HK-2 (cell line): ENCODE results near the gene SMC3.
"Not testable (repeated sequence)": the region's sequence is repeated elsewhere in the genome, so short reads cannot be mapped to it uniquely, and the experiment has no call there.

Experiments
- DNase-seq: peaks from one replicate; pipeline ENCODE4 v3.0.0-alpha.2; 2018; ENCODE audit not compliant: unreplicated experiment

SMC3 gene

DNA sequence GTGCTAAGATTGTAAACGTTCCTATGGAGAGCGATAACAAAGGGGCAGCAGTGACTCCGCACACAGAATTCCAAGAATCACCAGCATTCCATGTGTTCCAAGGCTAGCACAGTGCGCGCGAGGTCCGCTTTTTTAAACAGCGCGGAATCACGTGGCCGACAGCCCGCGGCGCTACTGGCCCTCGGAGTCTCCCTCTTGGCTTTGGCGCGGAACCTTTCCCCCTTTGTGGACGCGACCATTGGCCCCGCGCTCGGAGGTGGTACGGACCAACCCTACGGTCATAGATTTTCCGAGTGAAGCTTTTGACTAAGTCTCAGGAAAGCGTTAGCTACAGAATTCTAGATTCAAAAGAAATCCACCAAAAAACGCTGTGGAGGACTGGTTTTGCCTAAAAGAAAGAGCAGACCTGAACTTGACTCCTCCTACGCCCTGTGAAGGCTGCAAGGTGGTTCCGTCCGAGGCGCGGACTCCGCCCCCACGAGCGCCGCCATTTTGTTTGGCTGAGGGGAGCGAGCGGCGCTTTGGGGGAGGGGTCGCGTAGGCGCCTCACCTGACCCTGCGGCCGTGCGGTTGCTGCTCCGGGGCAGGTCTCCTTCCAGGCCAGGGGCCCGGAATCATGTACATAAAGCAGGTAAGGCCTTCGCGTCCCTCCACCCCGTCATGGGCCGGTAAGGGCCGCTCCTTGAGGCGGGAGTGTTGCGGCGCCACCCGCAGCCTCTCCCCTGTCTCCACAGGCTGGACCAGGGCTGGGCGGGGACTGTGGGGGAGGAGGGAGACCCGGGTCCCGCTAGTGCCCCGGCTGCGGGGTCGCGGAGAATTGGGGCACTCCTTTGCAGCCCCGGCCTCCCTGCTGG is at the start of gene SMC3:
Gene SMC3, plus strand, starts transcription at position 495 of the 854 bp plus-strand sequence. Its CDS starts 122 bp downstream, at position 617.
- DNase-seq, result peak; percentile 98

DNA sequence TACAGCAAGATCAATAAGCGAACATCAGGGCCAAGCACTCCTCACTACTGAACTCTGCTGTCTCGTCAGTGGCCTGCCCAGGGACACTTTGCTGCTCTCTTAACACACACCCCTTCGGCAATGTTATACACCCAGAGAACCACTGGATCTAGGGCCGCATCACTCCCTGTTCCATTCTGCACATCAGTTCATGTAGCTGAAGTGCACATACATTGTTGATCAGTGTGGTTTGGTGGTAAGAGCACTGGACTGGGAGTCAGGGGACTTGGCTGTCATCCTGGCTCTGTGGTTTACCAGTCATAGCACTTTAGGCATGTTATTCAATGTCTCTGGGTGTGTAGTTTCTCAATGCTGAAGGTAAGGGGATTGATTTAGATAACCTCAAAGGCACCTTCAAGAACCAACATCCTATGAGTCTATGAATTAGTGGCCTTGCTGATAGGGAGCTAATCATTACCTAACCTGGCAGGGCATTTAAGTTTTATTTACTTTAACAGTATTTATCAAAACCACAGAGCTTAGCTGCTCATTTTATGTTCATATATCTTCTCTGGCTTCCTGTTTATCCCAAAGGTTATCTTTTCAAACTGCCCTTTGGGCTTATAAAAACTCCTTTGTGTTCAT is 45.0 kb upstream of the SMC3 start:
- DNase-seq, result no peak

DNA sequence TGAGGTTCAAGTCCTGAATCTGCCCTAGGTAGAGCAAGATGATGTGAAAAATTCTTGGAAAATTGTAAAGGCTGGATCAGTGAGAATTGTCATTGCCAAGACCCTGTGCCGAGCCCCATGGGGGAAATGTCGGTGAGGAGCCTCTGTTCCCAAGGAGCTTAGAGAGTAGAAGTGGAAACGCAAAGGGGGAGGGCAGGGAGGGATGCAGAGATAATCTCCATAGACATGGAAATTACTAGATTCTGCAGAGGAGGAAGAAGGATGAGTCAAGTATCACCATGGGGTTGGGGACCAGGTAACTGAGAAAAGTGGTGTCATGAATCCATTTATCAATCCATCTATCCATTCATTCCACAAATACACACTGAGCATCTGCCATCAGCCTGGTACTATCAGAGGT is 43.8 kb upstream of the SMC3 start:
- DNase-seq, result no peak

DNA sequence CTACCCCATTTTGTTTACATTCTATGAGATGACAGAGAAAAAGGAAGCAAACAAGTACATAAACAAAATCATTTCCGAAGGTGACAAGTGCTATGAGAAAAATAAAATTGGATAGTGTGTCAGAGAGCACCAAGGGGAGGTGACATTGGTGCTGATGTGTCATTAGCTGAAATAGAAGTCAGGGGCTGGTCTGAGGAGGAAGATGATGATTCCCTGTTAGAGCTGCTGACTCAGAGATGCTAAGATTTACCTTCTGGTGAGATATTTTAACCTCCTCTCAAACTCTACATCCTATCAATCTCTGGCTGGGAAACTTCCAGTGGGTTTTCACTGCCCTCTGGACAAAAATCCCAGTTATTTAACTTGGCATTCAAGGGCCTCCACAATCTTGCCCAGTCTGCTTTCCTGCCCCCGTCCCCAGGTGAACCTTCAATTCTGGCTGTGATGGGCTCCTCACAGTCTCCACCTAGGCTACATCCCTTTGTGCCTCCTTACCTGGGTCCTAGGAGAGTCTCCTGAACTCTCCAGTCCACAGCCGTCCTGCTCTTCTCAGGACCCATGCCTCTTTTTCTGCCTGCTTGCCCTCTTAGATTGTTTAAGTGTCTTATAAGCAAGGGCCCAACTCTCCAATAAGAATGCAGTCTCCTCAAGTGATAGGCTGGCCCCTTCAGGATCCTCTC is 43.2 kb upstream of the SMC3 start:
- DNase-seq, result no peak

DNA sequence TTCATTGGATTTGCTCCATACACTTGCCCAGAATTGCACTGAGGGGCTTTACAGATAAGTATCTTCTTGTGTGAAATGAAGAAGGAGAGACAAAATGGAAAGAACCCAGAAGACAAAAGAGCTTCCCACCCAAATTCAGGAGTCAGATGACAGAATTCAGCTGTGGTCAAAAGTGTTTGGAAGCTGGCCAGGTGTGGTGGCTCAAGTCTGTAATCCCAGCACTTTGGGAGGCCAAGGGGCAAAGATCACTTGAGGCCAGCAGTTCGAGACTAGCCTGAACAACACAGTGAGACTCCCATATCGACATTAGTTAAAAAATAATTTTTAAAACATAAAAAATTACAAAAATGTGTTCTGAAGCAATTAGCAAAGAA is 42.6 kb upstream of the SMC3 start:
- no peak for DNase-seq

DNA sequence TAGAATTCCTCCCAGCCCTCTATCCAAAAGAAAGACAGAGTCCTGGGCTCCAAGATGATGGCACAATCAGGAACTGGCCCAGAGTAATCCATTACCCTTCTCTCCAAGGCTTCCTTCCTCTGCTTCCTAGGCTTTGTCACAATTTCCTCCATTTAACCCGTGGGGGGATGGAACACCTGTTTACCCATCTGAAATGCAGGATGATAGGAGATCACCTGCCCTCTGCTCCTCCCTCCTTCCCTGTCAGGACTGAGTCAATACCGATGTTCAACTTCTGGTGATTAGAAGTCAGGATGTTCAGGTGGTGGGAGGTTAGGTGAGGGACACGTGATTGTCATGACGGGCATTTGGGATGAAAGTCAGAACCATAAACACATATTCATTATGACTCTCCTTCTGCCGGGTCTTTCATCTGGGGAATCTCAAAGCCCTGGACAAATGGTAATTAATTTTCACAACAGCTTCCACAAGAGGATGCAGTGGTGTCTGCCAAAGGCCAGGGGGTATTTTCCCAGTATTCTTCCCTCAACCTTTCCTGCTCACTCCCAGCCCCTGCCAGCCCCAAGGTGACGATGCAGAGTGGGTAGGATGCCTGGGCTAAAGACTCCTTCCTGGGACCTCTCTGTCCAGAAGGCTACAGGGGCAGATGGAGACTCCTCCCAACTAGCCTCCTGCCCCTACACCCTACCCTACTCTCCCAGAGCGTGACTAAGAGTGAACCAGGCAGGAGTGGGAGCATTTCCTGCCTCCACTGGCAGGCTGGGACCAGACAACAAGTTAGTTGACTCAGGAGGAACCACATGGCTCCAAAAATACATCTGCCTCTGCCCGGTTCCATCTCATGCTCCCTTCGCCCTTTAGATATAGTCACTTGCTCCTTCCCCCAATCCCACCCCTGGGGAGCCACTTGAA is 41.9 kb upstream of the SMC3 start:
- DNase-seq, result no peak

DNA sequence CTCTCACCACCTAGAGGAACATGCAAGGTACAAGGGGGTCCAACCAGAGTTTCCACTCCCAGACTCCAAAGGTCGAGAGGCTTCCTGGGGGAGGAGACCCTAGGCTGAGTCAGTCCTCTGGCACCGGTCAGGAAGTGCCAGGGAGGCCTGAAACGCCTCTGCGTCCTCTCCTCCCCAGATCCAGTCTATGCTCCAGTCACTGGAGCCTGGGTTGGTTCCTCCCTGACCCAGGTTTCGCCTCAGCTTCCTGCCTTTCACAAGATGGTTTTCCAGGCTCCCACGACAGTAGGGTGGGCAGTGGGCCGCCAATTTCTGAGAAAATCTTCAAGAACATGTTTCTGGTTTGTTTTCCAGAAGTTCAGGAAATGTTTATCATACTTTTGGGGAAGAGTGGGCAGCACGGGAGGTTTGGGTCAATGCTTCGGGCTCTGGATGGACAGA is 39.7 kb upstream of the SMC3 start:
- DNase-seq, result no peak

DNA sequence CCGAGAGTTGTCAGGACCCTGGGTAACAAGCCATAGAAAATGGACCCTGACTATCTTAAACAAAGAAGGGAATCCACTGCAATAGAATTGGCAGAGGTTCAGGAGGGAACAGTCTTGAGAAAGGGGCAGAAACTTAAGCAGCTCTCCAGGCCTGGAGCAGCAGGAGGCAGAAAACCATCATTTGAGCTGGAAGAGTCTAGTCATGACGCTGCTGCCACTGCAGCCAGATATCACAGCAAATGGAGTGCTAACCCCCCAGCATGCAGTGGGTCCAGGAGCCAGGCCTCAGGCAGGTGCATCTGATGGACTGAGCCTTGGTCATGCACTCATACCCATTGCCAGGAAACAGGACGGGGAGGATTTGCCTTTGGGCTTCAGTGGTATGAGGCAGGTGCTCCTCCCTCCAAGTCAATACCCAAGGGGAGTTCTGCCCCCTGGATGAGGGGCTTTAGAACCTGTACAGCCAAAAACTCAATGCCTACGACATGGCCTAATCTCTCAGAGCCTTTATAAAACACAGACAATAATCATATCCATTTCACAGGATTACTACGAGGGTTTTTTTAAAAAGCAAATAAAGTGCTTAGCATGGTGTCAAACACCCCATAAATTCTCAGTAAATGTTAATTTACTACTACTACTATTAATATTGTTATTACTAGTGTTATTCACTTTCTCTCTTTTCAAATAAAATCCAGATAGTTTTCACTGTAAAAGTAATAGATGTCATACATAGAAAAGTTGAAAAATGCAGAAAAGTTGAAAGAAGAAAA is 39.1 kb upstream of the SMC3 start:
- DNase-seq, result no peak

DNA sequence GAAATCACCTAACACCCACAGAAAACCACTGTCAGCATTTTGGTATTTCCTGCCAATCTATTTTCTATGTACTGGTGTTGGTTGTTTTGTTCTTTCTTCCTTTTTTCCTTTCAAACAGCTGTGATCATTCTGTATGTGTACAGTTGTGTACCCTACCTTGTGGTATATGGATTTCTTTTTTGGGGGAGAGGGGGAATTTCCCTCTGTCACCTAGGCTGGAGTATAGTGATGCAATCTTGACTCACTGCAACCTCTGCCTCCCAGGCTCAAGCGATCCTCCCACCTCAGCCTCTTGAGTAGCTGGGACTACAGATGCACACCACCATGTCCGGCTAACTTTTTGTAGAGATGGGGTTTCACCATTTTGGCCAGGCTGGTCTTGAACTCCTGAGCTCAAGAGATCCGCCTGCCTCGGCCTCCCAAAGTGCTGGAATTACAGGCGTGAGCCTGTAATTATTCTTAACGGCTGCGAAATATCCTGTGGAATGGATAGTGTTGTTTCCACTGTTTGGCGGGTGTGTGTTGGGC is 38.4 kb upstream of the SMC3 start:
- DNase-seq, result not testable (repeated sequence)

DNA sequence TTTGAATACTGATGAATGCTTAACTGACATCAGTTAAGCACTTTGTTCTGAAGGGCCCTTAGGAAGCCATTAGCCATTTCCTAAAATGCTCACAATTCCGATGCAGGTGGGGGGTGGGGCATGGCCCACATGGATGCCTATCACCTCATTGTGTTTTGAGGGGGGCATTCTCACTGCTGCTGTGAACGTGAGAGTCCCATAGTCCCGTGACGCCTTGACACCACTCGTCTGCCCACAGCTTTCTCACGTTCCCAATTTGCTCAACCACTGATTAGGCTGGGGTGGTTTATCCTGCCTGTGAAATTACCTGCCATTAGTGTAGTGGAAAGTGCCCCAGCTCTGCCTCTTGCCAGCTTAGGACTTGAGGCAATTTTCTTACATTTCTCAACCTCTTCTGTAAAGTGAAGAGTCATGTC is 37.9 kb upstream of the SMC3 start:
- DNase-seq, result no peak

DNA sequence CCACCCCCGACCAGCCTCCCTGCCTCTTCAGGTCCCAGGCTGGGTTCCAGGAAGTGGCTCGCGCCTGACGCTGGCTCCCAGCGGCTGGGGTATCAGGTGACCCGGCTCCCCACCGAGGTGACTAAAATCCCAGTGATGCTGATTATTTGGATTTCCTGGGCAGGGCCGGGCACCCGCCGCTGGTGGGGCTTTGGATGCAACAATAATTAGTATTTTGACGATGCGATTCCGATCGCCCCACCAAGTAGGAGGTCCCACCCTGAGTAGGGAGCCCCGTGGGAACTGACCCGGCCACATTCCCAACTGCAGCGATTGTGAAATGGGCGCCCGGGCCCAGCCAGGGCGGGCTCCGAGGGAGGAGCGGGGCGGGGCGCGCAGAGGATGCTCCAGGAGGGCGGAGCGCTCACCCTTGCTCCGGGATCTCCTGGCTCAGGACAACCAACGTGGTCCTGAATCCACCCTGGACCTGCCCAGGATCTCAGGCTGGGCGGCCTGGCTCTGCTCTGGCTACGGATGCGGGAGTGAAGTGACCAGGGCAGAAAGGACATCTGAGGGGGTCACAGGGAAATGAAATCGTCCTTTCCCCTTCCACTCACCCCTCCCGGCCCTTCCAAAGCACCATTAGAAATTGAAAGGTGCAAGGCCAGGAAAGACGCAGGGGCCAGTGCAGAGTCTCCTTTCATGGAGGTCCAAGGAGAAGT is 37.2 kb upstream of the SMC3 start:
- DNase-seq, result no peak

DNA sequence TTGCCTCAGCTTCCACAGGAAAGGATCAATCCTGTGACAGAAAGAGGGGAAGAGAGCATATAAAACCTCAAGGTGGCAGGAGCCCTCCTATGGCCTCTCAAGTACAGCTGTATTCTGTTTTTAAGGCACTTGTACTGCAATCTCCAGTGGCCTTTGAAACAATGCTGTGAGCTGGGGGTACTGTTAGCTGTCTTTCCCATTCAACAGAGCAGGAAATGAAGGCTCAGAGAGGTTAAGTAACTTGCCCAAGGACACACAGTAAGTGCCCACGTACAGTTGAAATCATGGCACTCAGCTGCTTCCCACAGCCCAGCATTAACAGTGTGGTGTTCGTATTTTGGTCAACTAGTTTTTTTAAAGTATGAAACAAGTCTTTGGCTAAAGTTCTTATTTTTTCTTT is 35.8 kb upstream of the SMC3 start:
- DNase-seq, result no peak

DNA sequence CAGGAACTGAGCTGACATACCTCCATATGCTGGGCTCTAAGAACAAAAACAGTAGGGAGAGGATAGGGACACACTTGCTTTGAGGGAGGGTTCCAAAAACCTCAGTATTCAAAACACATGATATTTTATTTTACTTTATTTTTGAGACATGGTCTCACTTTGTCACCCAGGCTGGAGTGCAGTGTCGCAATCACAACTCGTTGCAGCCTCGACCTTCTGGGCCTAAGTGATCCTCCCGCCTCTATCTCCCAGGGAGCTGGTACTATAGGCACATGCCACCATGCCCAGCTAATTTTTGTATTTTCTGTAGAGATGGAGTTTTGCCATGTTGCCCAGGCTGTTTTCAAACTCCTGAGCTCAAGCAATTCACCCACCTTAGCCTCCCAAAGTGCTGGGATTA is 34.9 kb upstream of the SMC3 start:
- DNase-seq, result not testable (repeated sequence)

DNA sequence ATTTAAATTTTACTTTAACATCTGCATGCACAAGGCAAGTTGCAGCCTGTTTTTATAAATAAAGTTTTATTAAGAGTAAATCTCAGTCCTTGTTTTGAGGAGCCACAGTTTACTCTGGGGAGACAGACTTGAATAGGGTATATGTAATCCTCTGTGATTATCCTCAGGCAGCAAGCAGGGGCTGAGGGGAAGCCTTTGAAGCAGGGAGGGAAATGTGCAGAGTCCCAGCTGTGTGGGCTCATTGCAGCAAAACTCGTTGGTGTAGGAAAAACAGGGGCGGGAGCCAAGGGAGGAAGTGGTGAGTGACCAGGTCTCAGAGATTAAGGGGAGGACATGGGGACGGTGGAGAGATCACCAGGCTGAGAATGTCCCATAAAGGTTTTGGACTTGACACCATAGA is 34.3 kb upstream of the SMC3 start:
- no peak for DNase-seq

DNA sequence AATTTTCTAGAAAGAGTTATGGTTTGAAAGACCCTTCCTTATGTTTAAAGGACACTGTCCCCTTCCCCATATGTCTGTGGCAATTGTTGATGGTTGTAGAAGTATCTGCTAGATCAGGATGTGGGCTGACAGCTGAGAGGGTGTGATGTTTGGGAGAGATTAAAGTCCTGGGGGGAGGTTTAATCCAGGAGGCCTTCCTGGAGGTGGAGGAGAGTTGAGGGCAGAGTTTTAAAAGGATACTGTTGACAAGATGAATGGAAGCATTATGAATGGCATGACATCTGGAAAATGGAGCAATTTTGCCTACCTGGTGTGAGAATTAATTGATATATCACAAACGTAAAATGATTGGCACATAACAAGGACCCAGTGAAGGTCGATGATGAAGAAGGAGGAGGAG is 32.9 kb upstream of the SMC3 start:
- DNase-seq, result no peak

DNA sequence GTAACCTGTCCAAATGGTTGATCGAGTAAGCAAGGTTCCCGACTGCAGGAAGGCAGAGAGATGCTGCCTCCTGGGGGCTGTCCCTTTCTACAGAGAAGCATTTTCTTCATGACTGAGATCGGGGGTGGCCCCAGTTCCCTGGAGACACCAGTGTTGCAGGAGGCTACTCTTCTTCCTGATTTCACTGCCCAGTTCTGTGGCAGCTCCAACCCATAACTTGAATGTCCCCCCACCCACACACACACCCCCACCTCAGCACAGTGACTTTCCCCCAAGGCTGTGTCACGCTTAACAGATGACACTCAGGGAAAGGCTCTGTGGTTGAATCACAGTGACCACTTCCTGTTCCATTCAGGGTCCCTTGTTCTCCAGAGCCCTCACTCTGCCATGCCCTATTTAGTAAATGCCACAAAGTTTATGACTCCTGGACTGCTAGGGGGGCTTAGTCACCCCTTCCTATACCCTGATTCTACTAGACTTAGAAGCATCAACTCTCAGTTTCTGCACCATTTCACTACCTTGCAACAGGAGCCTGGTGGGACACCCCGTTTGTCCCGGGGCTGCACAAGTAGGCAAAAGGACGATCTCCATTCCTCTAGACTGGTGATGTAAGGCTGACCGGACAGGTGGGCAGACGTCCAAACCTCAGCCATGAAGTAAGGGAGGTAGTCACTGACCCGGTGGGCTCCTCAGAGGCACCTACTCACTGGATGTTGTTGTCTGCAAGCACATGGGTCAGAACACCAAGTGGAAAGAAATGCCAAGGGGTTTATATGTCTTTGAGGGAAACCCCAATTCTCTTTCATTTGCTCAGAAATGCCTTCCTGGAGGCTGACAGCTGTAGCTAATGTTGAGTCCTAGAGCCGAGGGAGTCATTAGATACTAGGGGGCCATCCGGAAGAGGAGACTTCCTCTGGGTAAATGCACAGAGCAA is 31.3 kb upstream of the SMC3 start:
- DNase-seq, result peak; percentile 86

DNA sequence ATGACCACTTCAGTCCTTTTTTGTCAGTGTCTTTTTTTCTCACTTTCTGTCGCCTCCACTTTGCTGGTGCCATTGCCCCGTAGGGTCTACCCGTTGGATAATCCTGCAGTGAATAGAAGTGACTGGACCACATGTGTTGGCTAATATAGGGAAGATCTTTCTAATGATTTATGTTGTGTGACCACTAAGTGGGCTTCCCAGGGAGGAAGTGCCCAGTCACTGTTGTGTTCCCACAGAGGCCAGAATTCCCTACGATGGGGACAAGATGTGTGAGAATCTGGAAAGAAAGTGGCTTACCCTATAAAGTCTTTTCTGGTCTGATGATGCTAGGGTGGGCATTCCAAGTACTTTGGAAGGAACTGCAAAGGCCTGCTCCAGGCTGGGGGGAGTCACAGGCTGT is 28.4 kb upstream of the SMC3 start:
- DNase-seq, result no peak

DNA sequence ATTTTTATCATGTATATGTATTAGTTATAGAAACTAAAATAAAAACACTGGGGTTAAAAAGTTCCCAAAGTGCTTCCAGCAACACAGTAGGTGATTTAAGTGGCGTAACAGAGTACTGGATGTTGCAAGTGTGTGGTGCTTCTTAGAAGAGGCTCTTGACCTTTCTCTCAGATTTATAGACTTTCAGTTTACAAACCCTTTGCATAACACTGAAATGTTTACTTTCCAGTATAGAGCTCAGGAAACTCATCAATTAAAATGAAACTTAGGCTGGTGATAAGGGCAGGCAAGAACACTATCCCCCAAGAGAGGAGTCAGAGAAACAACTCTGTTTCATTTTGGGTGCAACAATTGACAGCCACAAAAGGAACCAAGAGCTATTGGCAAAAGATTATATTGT is 27.5 kb upstream of the SMC3 start:
- DNase-seq, result no peak

DNA sequence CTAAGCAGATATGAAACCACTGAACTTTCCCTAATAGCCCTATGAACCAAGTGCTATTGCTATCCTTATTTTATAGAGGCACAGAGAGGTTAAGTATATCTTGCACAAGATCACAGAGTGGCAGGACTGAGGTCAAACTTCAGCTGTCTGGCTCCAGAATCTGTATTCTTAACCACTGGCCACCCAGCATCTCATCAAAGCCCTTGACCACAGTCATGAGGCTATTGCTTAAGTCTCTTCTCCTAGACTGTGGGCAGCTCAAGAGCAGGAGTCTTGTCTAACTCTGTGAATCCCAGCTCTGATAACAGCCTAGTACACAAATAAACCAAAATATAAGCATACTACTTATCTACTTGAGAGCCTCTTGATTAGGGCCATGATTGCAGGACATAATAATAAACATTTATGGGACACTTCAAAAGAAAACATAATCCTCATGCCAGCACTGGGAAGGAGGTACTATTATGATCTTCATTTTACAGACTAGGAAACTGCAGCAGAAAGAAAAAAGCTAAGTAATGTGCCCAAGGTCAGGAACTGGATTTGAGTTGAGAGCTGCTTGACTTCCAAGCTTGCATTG is 22.4 kb upstream of the SMC3 start:
- DNase-seq, result no peak
